Suprapubic skin (tissue), 4 donors: ENCODE results near the gene UBE2F. TPM values are rescaled to one million over a fixed set of nuclear protein-coding genes. Genes with fewer than 3 reads are reported as not detected.

Experiments used
- DNase-seq, 2 donors: peaks; one replicate each; pipeline ENCODE4 v3.0.0-alpha.2; 2019; ENCODE audit warnings: low spot score in 2 of 2
- H3K27ac ChIP-seq: fragments of 200-600 bp; sonication (generic); one replicate; pipeline ENCODE4 v1.5.1; 2019
- H3K27me3 ChIP-seq: fragments of 200-600 bp; sonication (generic); one replicate; pipeline ENCODE4 v1.5.1; 2019
- H3K36me3 ChIP-seq: fragments of 200-600 bp; sonication (generic); one replicate; pipeline ENCODE4 v1.5.1; 2019
- H3K4me1 ChIP-seq: fragments of 200-600 bp; sonication (generic); one replicate; pipeline ENCODE4 v1.5.1; 2019
- H3K4me3 ChIP-seq: fragments of 200-600 bp; sonication (generic); one replicate; pipeline ENCODE4 v1.5.1; 2019; ENCODE audit warnings: mild to moderate bottlenecking
- H3K9me3 ChIP-seq: fragments of 200-600 bp; sonication (generic); one replicate; pipeline ENCODE4 v1.5.1; 2019
- CTCF ChIP-seq, 2 donors: fragments of 200-600 bp in 1 of 2; fragments of 450-650 bp in 1 of 2; sonication (generic) in 1 of 2; IDR thresholded peaks; one replicate each; pipeline ENCODE4 v1.5.1; 2016 to 2019; ENCODE audit warnings: antibody characterized with exemption in 2 of 2, mild to moderate bottlenecking in 1 of 2, moderate library complexity in 1 of 2
- EP300 ChIP-seq: sonication (generic); formaldehyde crosslinking; IDR thresholded peaks from one replicate; pipeline ENCODE4 v1.6.1; 2017; ENCODE audit warnings: antibody characterized with exemption
- POLR2A ChIP-seq, 2 donors: fragments of 450-650 bp; IDR thresholded peaks; one replicate each; pipeline ENCODE4 v1.6.1; 2017; ENCODE audit warnings: antibody characterized with exemption in 2 of 2, mild to moderate bottlenecking in 2 of 2, moderate library complexity in 2 of 2
- POLR2AphosphoS5 ChIP-seq, 3 donors: sonication (generic); formaldehyde crosslinking; IDR thresholded peaks; one replicate each; pipeline ENCODE4 v1.6.1; 2017; ENCODE audit warnings: antibody characterized with exemption in 3 of 3
- WGBS: methylation state at CpG from one replicate; pipeline ENCODE4 v1.1.5; 2018; 5-methylcytosine and 5-hydroxymethylcytosine counted together
- total RNA-seq, 4 donors: library from RNA; depleted of rRNA; stranded (reverse); fragments of >200 nt; gene quantifications; one replicate each; pipeline ENCODE4 v1.1.0, GENCODE V29; 2016

The UBE2F gene
- total RNA-seq, 4 donors from 2014 or later: 32.2 to 63.6 (median 39.7) TPM

GRCh38 chr2:238082151-238082550, 115.3 kb downstream of the UBE2F start:
- H3K27ac ChIP-seq: no peak overlapping the region
- DNase-seq: peak in 1 of 2 donors; percentile 55
- TF ChIP-seq CTCF (IDR thresholded peaks at IDR 0.05): no peak
- TF ChIP-seq POLR2AphosphoS5 (IDR thresholded peaks at IDR 0.05): no peak
- peaks cover 40% of the 10 kb centered on the region for H3K36me3 ChIP-seq
- H3K27me3 ChIP-seq: no peaks in the 10 kb centered on the region
- no peaks in the 10 kb centered on the region for H3K4me1 ChIP-seq
- H3K4me3 ChIP-seq: no peak overlapping the region
- 95% methylated on average over 17 of the region's 17 CpGs for WGBS
- no peaks in the 10 kb centered on the region for H3K9me3 ChIP-seq

GRCh38 chr2:238082827-238083226, 116.0 kb downstream of the UBE2F start:
- H3K27ac ChIP-seq: no peak overlapping the region
- TF ChIP-seq POLR2AphosphoS5 (IDR thresholded peaks at IDR 0.05) (no peak), EP300 (no peak), CTCF (IDR thresholded peaks at IDR 0.05) (no peak), POLR2A (IDR thresholded peaks at IDR 0.05) (no peak)
- H3K9me3 ChIP-seq: no peaks in the 10 kb centered on the region
- DNase-seq: peak in 1 of 2 donors; percentile 40
- no peak overlapping the region for H3K4me3 ChIP-seq
- WGBS: 72% methylated on average over 7 of the region's 7 CpGs
- H3K27me3 ChIP-seq: no peaks in the 10 kb centered on the region
- peaks cover 37% of the 10 kb centered on the region for H3K36me3 ChIP-seq
- no peaks in the 10 kb centered on the region for H3K4me1 ChIP-seq

- H3K9me3 ChIP-seq: no peaks in the 10 kb centered on the region
- H3K27me3 ChIP-seq: no peaks in the 10 kb centered on the region
- H3K36me3 ChIP-seq: peaks cover 37% of the 10 kb centered on the region
- DNase-seq: peak in 1 of 2 donors; percentile 48
- H3K4me1 ChIP-seq: no peaks in the 10 kb centered on the region
- no peak overlapping the region for H3K4me3 ChIP-seq
- WGBS: 78% methylated on average over 5 of the region's 5 CpGs
- no peak for TF ChIP-seq CTCF (IDR thresholded peaks at IDR 0.05)
- no peak for TF ChIP-seq POLR2A (IDR thresholded peaks at IDR 0.05)
- TF ChIP-seq POLR2AphosphoS5 (IDR thresholded peaks at IDR 0.05): no peak
- no peak for TF ChIP-seq EP300
- H3K27ac ChIP-seq: no peak overlapping the region
Measured at GRCh38 chr2:238083919-238084318, 117.1 kb downstream of the UBE2F start.

- no peak for DNase-seq
- Histone ChIP-seq H3K27me3 (no peaks in the 10 kb centered on the region), H3K4me3 (no peak overlapping the region), H3K9me3 (no peaks in the 10 kb centered on the region), H3K27ac (no peak overlapping the region), H3K36me3 (peaks cover 37% of the 10 kb centered on the region), H3K4me1 (no peaks in the 10 kb centered on the region)
- WGBS: 86% methylated on average over 7 of the region's 7 CpGs
- TF ChIP-seq CTCF (IDR thresholded peaks at IDR 0.05) (no peak), EP300 (no peak), POLR2A (IDR thresholded peaks at IDR 0.05) (no peak)
Measured at GRCh38 chr2:238084761-238085160, 117.9 kb downstream of the UBE2F start.

GRCh38 chr2:238085899-238086298, 119.1 kb downstream of the UBE2F start:
- WGBS: over 99% methylated on average over 3 of the region's 3 CpGs
- Histone ChIP-seq H3K9me3 (no peaks in the 10 kb centered on the region), H3K4me3 (no peak overlapping the region), H3K36me3 (peaks cover 30% of the 10 kb centered on the region), H3K27ac (no peak overlapping the region), H3K4me1 (no peaks in the 10 kb centered on the region), H3K27me3 (no peaks in the 10 kb centered on the region)
- TF ChIP-seq CTCF (IDR thresholded peaks at IDR 0.05): no peak
- TF ChIP-seq POLR2A (IDR thresholded peaks at IDR 0.05): no peak
- TF ChIP-seq POLR2AphosphoS5 (IDR thresholded peaks at IDR 0.05): no peak
- TF ChIP-seq EP300: no peak
- DNase-seq: no peak
